Measurements from ENCODE around the gene CPB2.

DNA sequence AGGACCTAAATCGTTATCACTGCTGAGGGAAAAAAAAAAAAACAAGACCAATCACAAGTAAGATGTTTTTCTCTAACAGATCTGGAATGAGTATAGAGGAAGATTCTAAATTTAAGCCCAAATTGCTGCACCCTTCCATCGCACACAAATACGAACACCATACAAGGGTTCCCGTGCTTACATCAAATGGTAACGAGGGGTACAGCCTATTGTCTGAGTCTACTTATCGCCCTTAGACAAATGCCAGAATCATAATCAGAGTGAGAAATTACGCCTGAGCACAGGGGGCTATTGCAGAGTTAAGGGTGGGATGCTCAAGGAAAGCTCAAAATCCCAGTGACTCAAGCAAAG lies 52.9 kb downstream of the CPB2 start:
- no peak for TF ChIP-seq CTCF (IDR thresholded peaks at IDR 0.05; ENCODE audit: borderline replicate concordance, extremely low read depth, low read length, poor library complexity, severe bottlenecking)
- no peak for TF ChIP-seq EZH2 (IDR thresholded peaks at IDR 0.05; ENCODE audit: borderline replicate concordance, low read depth, low read length, severe bottlenecking)

All from DND-41 (cell line).